ENCODE results near the gene KIF5C. TPM values are rescaled to one million over a fixed set of nuclear protein-coding genes. Genes with fewer than 3 reads are reported as not detected.

The KIF5C gene
- total RNA-seq, 1 experiment from 2014 or later, result 1.5 TPM

DNA sequence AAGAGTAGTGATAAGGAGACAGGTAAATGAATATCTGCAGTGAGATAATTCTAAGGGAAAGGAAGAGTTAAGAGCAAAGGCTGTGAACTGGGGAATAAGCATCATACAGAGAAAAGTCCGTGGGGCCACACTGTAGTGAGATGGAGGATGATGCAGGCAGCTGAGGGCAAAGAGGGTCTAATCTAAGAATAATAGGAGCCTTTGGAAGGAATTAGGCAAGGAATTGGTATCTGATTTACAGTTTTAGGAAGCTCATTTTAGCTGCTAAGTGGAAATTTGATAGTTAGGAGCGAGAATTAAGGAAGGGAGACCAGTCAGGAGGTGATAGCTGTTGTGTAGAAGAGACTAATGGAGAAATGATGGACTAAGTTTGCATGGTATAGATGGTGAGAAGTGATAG is 43.5 kb downstream of the KIF5C start:
- Histone ChIP-seq H3K4me1 (no peaks in the 10 kb centered on the region), H3K36me3 (ENCODE audit: control insufficient read depth, insufficient read depth, low read length) (no peaks in the 10 kb centered on the region), H3K9me3 (peaks cover 12% of the 10 kb centered on the region; the same call in 1 of the 2 replicates), H3K27me3 (replicated peaks; ENCODE audit: control insufficient read depth, insufficient read depth, low read length) (no peaks in the 10 kb centered on the region; the same call in 1 of the 2 replicates), H3K4me3 (ENCODE audit: low read depth, low read length) (no peak overlapping the region)
- DNase-seq, result no peak
- Mint-ChIP-seq H3K4me3 (ENCODE audit: unreplicated experiment) (no peak overlapping the region), H3K36me3 (ENCODE audit: insufficient read depth, unreplicated experiment) (no peaks in the 10 kb centered on the region), H3K27me3 (ENCODE audit: insufficient read depth, unreplicated experiment) (no peaks in the 10 kb centered on the region), H3K4me1 (ENCODE audit: low read depth, unreplicated experiment) (no peaks in the 10 kb centered on the region), H3K27ac (ENCODE audit: unreplicated experiment) (no peak overlapping the region), H3K9me3 (ENCODE audit: unreplicated experiment) (peaks cover 15% of the 10 kb centered on the region)
- POLR2A ChIA-PET, result no interaction called here
- no TSS peak for BruUV-seq (replicated peaks)
- TF ChIP-seq, protein P1, sequence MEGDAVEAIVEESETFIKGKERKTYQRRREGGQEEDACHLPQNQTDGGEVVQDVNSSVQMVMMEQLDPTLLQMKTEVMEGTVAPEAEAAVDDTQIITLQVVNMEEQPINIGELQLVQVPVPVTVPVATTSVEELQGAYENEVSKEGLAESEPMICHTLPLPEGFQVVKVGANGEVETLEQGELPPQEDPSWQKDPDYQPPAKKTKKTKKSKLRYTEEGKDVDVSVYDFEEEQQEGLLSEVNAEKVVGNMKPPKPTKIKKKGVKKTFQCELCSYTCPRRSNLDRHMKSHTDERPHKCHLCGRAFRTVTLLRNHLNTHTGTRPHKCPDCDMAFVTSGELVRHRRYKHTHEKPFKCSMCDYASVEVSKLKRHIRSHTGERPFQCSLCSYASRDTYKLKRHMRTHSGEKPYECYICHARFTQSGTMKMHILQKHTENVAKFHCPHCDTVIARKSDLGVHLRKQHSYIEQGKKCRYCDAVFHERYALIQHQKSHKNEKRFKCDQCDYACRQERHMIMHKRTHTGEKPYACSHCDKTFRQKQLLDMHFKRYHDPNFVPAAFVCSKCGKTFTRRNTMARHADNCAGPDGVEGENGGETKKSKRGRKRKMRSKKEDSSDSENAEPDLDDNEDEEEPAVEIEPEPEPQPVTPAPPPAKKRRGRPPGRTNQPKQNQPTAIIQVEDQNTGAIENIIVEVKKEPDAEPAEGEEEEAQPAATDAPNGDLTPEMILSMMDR (IDR thresholded peaks at IDR 0.05; ENCODE audit: insufficient read depth in 1 of 2, low read depth in 1 of 2, low read length in 1 of 2, severe bottlenecking in 1 of 2, unreplicated experiment in 1 of 2), result no peak
- CTCF ChIA-PET, result no interaction called here
- intact Hi-C loops (cut with micrococcal nuclease; ENCODE audit: unreplicated experiment), result no loop called here

DNA sequence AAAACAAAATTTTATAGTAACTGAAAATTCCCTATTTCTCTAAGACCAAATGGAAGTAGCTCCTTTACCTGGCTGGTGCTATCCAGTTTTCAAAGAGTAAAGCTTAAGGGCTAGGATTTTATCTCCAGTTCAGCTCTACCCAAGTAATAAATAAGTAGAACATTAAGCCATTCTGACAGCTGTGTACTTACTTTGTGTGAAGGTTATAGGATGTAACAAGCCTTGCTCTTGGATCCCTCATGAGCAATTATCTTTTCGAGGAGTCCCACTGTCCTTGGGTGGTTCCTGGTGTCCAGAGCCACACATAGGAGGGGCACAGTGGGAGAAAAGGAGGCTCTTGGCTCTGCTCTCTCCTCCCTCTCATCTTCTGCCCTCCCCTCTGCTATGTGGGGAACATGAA is 45.5 kb downstream of the KIF5C start:
- ChIA-PET POLR2A (no interaction called here), CTCF (interaction anchor here (0.6 kb wide), 1 partner anchor 40 kb away, joined by 5 read pairs; no protein-coding TSS in a partner anchor)
- Mint-ChIP-seq H3K27ac (ENCODE audit: unreplicated experiment) (no peak overlapping the region), H3K27me3 (ENCODE audit: insufficient read depth, unreplicated experiment) (no peaks in the 10 kb centered on the region), H3K4me3 (ENCODE audit: unreplicated experiment) (no peak overlapping the region), H3K4me1 (ENCODE audit: low read depth, unreplicated experiment) (no peaks in the 10 kb centered on the region), H3K36me3 (ENCODE audit: insufficient read depth, unreplicated experiment) (no peaks in the 10 kb centered on the region), H3K9me3 (ENCODE audit: unreplicated experiment) (peaks cover 15% of the 10 kb centered on the region)
- Histone ChIP-seq H3K36me3 (ENCODE audit: control insufficient read depth, insufficient read depth, low read length) (no peaks in the 10 kb centered on the region), H3K9me3 (peaks cover 12% of the 10 kb centered on the region; the same call in 1 of the 2 replicates), H3K4me1 (no peaks in the 10 kb centered on the region), H3K27me3 (replicated peaks; ENCODE audit: control insufficient read depth, insufficient read depth, low read length) (no peaks in the 10 kb centered on the region; the same call in 1 of the 2 replicates), H3K4me3 (ENCODE audit: low read depth, low read length) (no peak overlapping the region)
- no peak for DNase-seq
- no TSS peak for BruUV-seq (replicated peaks)
- TF ChIP-seq, protein P1 (IDR thresholded peaks at IDR 0.05; ENCODE audit: insufficient read depth in 1 of 2, low read depth in 1 of 2, low read length in 1 of 2, severe bottlenecking in 1 of 2, unreplicated experiment in 1 of 2), result no peak
- intact Hi-C loops (cut with micrococcal nuclease; ENCODE audit: unreplicated experiment), result no loop called here

DNA sequence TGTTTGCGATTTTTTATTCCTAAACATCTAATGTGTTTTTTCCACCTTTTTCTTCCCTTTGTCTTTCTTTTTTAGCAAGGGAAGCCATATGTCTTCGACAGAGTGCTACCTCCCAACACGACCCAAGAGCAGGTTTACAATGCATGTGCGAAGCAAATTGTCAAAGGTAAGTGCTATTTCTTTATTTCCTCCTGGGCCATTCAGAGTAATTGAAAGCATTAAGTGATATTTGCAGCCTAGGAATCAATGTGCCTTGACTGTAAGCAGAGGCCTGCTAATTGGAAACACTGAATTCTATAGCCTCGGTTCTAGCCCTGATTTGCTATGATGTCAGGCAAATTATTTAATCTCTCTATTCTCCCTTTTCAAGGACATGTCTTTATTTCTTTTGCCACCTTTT is 47.0 kb downstream of the KIF5C start:
- no TSS peak for BruUV-seq (replicated peaks)
- H3K36me3 ChIP-seq (ENCODE audit: control insufficient read depth, insufficient read depth, low read length), result no peaks in the 10 kb centered on the region
- H3K27ac Mint-ChIP-seq (ENCODE audit: unreplicated experiment), result no peak overlapping the region
- TF ChIP-seq, protein P1 (IDR thresholded peaks at IDR 0.05; ENCODE audit: insufficient read depth in 1 of 2, low read depth in 1 of 2, low read length in 1 of 2, severe bottlenecking in 1 of 2, unreplicated experiment in 1 of 2), result no peak
- H3K4me1 Mint-ChIP-seq (ENCODE audit: low read depth, unreplicated experiment), result peaks cover 6% of the 10 kb centered on the region
- no peaks in the 10 kb centered on the region for H3K4me1 ChIP-seq
- H3K27me3 ChIP-seq (replicated peaks; ENCODE audit: control insufficient read depth, insufficient read depth, low read length), result no peaks in the 10 kb centered on the region
- H3K4me3 Mint-ChIP-seq (ENCODE audit: unreplicated experiment), result no peak overlapping the region
- ChIA-PET POLR2A (no interaction called here), CTCF (no interaction called here)
- peaks cover 12% of the 10 kb centered on the region; the same call in 1 of the 2 replicates for H3K9me3 ChIP-seq
- DNase-seq, result no peak
- H3K27me3 Mint-ChIP-seq (ENCODE audit: insufficient read depth, unreplicated experiment), result no peaks in the 10 kb centered on the region
- intact Hi-C loops (cut with micrococcal nuclease; ENCODE audit: unreplicated experiment), result no loop called here
- no peak overlapping the region for H3K4me3 ChIP-seq (ENCODE audit: low read depth, low read length)
- peaks cover 15% of the 10 kb centered on the region for H3K9me3 Mint-ChIP-seq (ENCODE audit: unreplicated experiment)
- H3K36me3 Mint-ChIP-seq (ENCODE audit: insufficient read depth, unreplicated experiment), result no peaks in the 10 kb centered on the region

All from Caco-2 (cell line).